CD14-positive monocyte (primary cell): ENCODE data around the gene SGPL1. TPM values are rescaled to one million over a fixed set of nuclear protein-coding genes. Genes with fewer than 3 reads are reported as not detected.
A peak's percentile ranks its signal among the peaks of the same experiment; 100 is the strongest.

Experiments
- DNase-seq, 3 donors: peaks; one replicate each; pipeline ENCODE4 v3.0.0-alpha.2; 2011 to 2022
- H2AFZ ChIP-seq: 2 replicates; pipeline ENCODE4 v1.6.0; 2012; ENCODE audit warnings: mild to moderate bottlenecking, low read depth, low read length, inconsistent platforms; ENCODE audit not compliant: insufficient read depth, poor library complexity, severe bottlenecking
- H3K27ac ChIP-seq, 2 donors: 1 replicate in 1 of 2; 2 replicates in 1 of 2; pipeline ENCODE4 v1.5.1; 2012 to 2013; ENCODE audit warnings: low read length in 2 of 2, control low read depth in 1 of 2, inconsistent platforms in 1 of 2, low read depth in 1 of 2, mild to moderate bottlenecking in 1 of 2
- H3K27me3 ChIP-seq, 2 donors: one replicate each; pipeline versions ENCODE4 v1.6.0 to v1.6.1; 2011 to 2013; ENCODE audit warnings: low read length in 2 of 2; ENCODE audit not compliant: control insufficient read depth in 2 of 2, insufficient read depth in 2 of 2
- H3K36me3 ChIP-seq, 2 donors: replicated peaks in 1 of 2; 1 replicate in 1 of 2; 2 replicates in 1 of 2; pipeline versions ENCODE4 v1.5.1 to v1.6.1; 2012 to 2013; ENCODE audit warnings: low read length in 2 of 2, control low read depth in 1 of 2, inconsistent platforms in 1 of 2, mild to moderate bottlenecking in 1 of 2; ENCODE audit not compliant: insufficient read depth in 2 of 2, control insufficient read depth in 1 of 2
- H3K4me1 ChIP-seq, 2 donors: 1 replicate in 1 of 2; 2 replicates in 1 of 2; pipeline versions ENCODE4 v1.5.1 to v1.6.1; 2012 to 2013; ENCODE audit warnings: low read length in 2 of 2, control low read depth in 1 of 2, inconsistent platforms in 1 of 2, mild to moderate bottlenecking in 1 of 2, moderate library complexity in 1 of 2; ENCODE audit not compliant: insufficient read depth in 2 of 2, control insufficient read depth in 1 of 2
- H3K4me2 ChIP-seq: replicated peaks from 2 replicates; pipeline ENCODE3; 2012; ENCODE audit warnings: low read length, moderate library complexity, mild to moderate bottlenecking; ENCODE audit not compliant: poor library complexity, severe bottlenecking; ENCODE audit errors: extremely low read depth
- H3K4me3 ChIP-seq, 3 experiments: fragments of 200-600 bp in 1 of 3; sonication (generic) in 1 of 3; replicated peaks in 1 of 3; 1 replicate in 2 of 3; 2 replicates in 1 of 3; pipeline ENCODE4 v1.5.1; 2011 to 2013; ENCODE audit warnings: low read length in 3 of 3, mild to moderate bottlenecking in 3 of 3, control low read depth in 2 of 3, low read depth in 2 of 3, inconsistent platforms in 1 of 3, moderate library complexity in 1 of 3
- H3K79me2 ChIP-seq: 2 replicates; pipeline ENCODE4 v1.6.0; 2012; ENCODE audit warnings: mild to moderate bottlenecking, control low read depth, inconsistent platforms, low read length, moderate library complexity; ENCODE audit not compliant: insufficient read depth
- H3K9ac ChIP-seq: 2 replicates; pipeline ENCODE4 v1.6.0; 2017; ENCODE audit warnings: low read length, mild to moderate bottlenecking; ENCODE audit not compliant: insufficient read depth, poor library complexity, severe bottlenecking
- H3K9me3 ChIP-seq, 2 donors: replicated peaks in 1 of 2; 1 replicate in 1 of 2; 2 replicates in 1 of 2; pipeline versions ENCODE4 v1.5.1 to v1.6.1; 2012 to 2013; ENCODE audit warnings: low read length in 2 of 2, control low read depth in 1 of 2; ENCODE audit not compliant: control insufficient read depth in 1 of 2, insufficient read depth in 1 of 2
- H4K20me1 ChIP-seq: 2 replicates; pipeline ENCODE4 v1.6.0; 2012; ENCODE audit warnings: mild to moderate bottlenecking, low read length, control low read depth, moderate library complexity; ENCODE audit not compliant: insufficient read depth
- H3K27ac Mint-ChIP-seq, 7 donors: one replicate each; pipeline ENCODE4 v1.8.0; 2020; ENCODE audit warnings: mild to moderate bottlenecking in 7 of 7, mixed read lengths in 7 of 7, moderate library complexity in 6 of 7, inconsistent platforms in 2 of 7
- H3K27me3 Mint-ChIP-seq, 3 donors: one replicate each; pipeline ENCODE4 v1.8.0; 2021 to 2022; ENCODE audit warnings: low read depth in 3 of 3, mild to moderate bottlenecking in 3 of 3, mixed read lengths in 3 of 3, moderate library complexity in 3 of 3, inconsistent platforms in 1 of 3
- H3K36me3 Mint-ChIP-seq, 2 donors: one replicate each; pipeline ENCODE4 v1.8.0; 2020; ENCODE audit warnings: mixed read lengths in 2 of 2, inconsistent platforms in 1 of 2, mild to moderate bottlenecking in 1 of 2
- H3K4me1 Mint-ChIP-seq: one replicate; pipeline ENCODE4 v1.8.0; 2020; ENCODE audit warnings: mild to moderate bottlenecking, mixed read lengths
- H3K4me3 Mint-ChIP-seq, 2 donors: one replicate each; pipeline ENCODE4 v1.8.0; 2020; ENCODE audit warnings: mild to moderate bottlenecking in 2 of 2, mixed read lengths in 2 of 2, moderate library complexity in 1 of 2
- H3K9me3 Mint-ChIP-seq, 7 donors: one replicate each; pipeline ENCODE4 v1.8.0; 2020 to 2022; ENCODE audit warnings: mixed read lengths in 7 of 7, mild to moderate bottlenecking in 6 of 7, moderate library complexity in 6 of 7, inconsistent platforms in 2 of 7
- CTCF ChIP-seq: fragments of 200-600 bp; IDR thresholded peaks from one replicate; pipeline ENCODE4 v1.8.0; 2022; ENCODE audit warnings: antibody characterized with exemption, mild to moderate bottlenecking
- WGBS: methylation state at CpG from one replicate; pipeline ENCODE4 v1.1.5; 2013; ENCODE audit warnings: missing lambda C conversion rate; ENCODE audit not compliant: insufficient coverage; 5-methylcytosine and 5-hydroxymethylcytosine counted together
- intact Hi-C, 2 donors: fragments of 100-400 bp; cut with micrococcal nuclease; formaldehyde crosslinking; loops; one replicate each; pipeline versions ENCODE4 v1.15.0 to v1.15.1; 2023
- polyA plus RNA-seq, 3 donors: library from polyadenylated mRNA; depleted of rRNA in 1 of 3; unstranded in 2 of 3; stranded (reverse) in 1 of 3; fragments of 300-500 nt in 2 of 3; fragments of >200 nt in 1 of 3; fragmentation: Illumina TruSeq in 2 of 3; gene quantifications; 1 replicate in 2 of 3; 2 replicates in 1 of 3; pipeline ENCODE4 v1.2.3, GENCODE V29; 2012 to 2021

Gene SGPL1
- polyA plus RNA-seq, 3 donors: 16.6 to 26.8 (median 26.1) TPM

- no peak overlapping the region for H3K4me2 ChIP-seq
- Mint-ChIP-seq H3K4me1 (no peaks in the 10 kb centered on the region), H3K27ac (peak overlapping the region in 1 of 7 donors; percentile 41), H3K9me3 (peaks cover 3 to 10% (median 5%) of the 10 kb centered on the region in 7 donors), H3K4me3 (no peak overlapping the region), H3K36me3 (peaks cover 0 to 2% of the 10 kb centered on the region in 2 donors), H3K27me3 (peaks cover 1 to 8% (median 3%) of the 10 kb centered on the region in 3 donors)
- no peak overlapping the region for H2AFZ ChIP-seq
- no peaks in the 10 kb centered on the region for H3K79me2 ChIP-seq
- H3K36me3 ChIP-seq: no peaks in the 10 kb centered on the region
- intact Hi-C loops: no loop called here
- no peaks in the 10 kb centered on the region for H3K4me1 ChIP-seq
- no peaks in the 10 kb centered on the region for H4K20me1 ChIP-seq
- no peak for DNase-seq
- no peaks in the 10 kb centered on the region for H3K27me3 ChIP-seq
- H3K9me3 ChIP-seq: no peaks in the 10 kb centered on the region
- 98% methylated on average over 5 of the region's 8 CpGs for WGBS
- H3K9ac ChIP-seq: no peak overlapping the region
- no peak for TF ChIP-seq CTCF
- no peak overlapping the region for H3K4me3 ChIP-seq
- no peak overlapping the region for H3K27ac ChIP-seq
These were observed 44.2 kb upstream of the SGPL1 start for GRCh38 chr10:70771311-70772194.

- no peak for DNase-seq
- Mint-ChIP-seq H3K4me3 (no peak overlapping the region), H3K27ac (peak overlapping the region in 1 of 7 donors; percentile 55)
These were observed 43.1 kb upstream of the SGPL1 start for GRCh38 chr10:70772627-70773026.

More at GRCh38 chr10:70772627-70773026, 43.1 kb upstream of the SGPL1 start:
- Histone ChIP-seq H3K27ac (no peak overlapping the region), H3K27me3 (no peaks in the 10 kb centered on the region), H4K20me1 (no peaks in the 10 kb centered on the region), H3K79me2 (no peaks in the 10 kb centered on the region), H3K9me3 (no peaks in the 10 kb centered on the region), H3K4me1 (no peaks in the 10 kb centered on the region), H2AFZ (no peak overlapping the region), H3K9ac (no peak overlapping the region), H3K4me2 (no peak overlapping the region), H3K4me3 (no peak overlapping the region), H3K36me3 (no peaks in the 10 kb centered on the region)
- Mint-ChIP-seq H3K9me3 (peaks cover 0 to 2% (median 0%) of the 10 kb centered on the region in 7 donors), H3K27me3 (peaks cover 1 to 8% (median 2%) of the 10 kb centered on the region in 3 donors), H3K36me3 (no peaks in the 10 kb centered on the region), H3K4me1 (no peaks in the 10 kb centered on the region)
- 74% methylated on average over 3 of the region's 4 CpGs for WGBS
- intact Hi-C loops: no loop called here
- TF ChIP-seq CTCF: no peak
